H1 (cell line): ENCODE data around the gene PHLDA1. TPM values are rescaled to one million over a fixed set of nuclear protein-coding genes. Genes with fewer than 3 reads are reported as not detected.

Experiments
- BRCA1 ChIP-seq: IDR thresholded peaks from 2 replicates; pipeline ENCODE4 v1.6.1; 2012; ENCODE audit warnings: low read depth, low read length, improper control_type of control experiment
- CBX8 ChIP-seq: fragments of 300-800, 300-1000 bp; sonication (generic); IDR thresholded peaks from 2 replicates; pipeline ENCODE4 v1.7.1; 2016; ENCODE audit warnings: low read depth, low read length, borderline replicate concordance
- CHD1 ChIP-seq: IDR thresholded peaks from 2 replicates; pipeline ENCODE4 v1.6.1; 2012; ENCODE audit warnings: low read depth, low read length, improper control_type of control experiment
- CHD2 ChIP-seq: IDR thresholded peaks from 2 replicates; pipeline ENCODE4 v1.6.1; 2012; ENCODE audit warnings: low read length, improper control_type of control experiment
- EZH2 ChIP-seq: fragments of 200-600 bp; sonication (generic); IDR thresholded peaks from 2 replicates; pipeline ENCODE4 v1.7.1; 2012; ENCODE audit warnings: low read depth, mild to moderate bottlenecking, moderate library complexity, low read length, inconsistent platforms; ENCODE audit not compliant: severe bottlenecking
- GTF2F1 ChIP-seq: IDR thresholded peaks from 2 replicates; pipeline ENCODE4 v1.6.1; 2012; ENCODE audit warnings: low read depth, low read length, improper control_type of control experiment, borderline replicate concordance
- polyA plus RNA-seq, 7 experiments: library from polyadenylated mRNA; depleted of rRNA in 3 of 7; stranded (reverse) in 5 of 7; unstranded in 2 of 7; fragments of >200 nt in 5 of 7; fragments of 200-250 nt in 2 of 7; gene quantifications; 1 replicate in 5 of 7; 2 replicates in 1 of 7; 4 replicates in 1 of 7; pipeline versions ENCODE4 v1.2.1 to v1.2.3, GENCODE V29; 2011 to 2013; ENCODE audit warnings: missing spikeins in 2 of 7, mixed read lengths in 2 of 7
- total RNA-seq: library from RNA; stranded (reverse); fragmentation: NEBNext Ultra II Directional; extraction: Animal tissue kit (Norgen Biotek cat#: 25700); gene quantifications from 2 replicates; pipeline ENCODE4 v1.2.1, GENCODE V29; 2021
- TF ChIP-seq, protein P1 (sequence below): fragments of 300-600 bp; sonication (generic); IDR thresholded peaks from 2 replicates; pipeline ENCODE4 v1.7.1; 2012; ENCODE audit warnings: low read length, moderate library complexity, mild to moderate bottlenecking, inconsistent platforms; ENCODE audit not compliant: insufficient replicate concordance

The PHLDA1 gene
- total and polyA plus RNA-seq, 2 of the 8 experiments (the other 6 are each of a cell fraction or from before 2014, with no cell fraction given), result 18.9 to 19.4 TPM

DNA sequence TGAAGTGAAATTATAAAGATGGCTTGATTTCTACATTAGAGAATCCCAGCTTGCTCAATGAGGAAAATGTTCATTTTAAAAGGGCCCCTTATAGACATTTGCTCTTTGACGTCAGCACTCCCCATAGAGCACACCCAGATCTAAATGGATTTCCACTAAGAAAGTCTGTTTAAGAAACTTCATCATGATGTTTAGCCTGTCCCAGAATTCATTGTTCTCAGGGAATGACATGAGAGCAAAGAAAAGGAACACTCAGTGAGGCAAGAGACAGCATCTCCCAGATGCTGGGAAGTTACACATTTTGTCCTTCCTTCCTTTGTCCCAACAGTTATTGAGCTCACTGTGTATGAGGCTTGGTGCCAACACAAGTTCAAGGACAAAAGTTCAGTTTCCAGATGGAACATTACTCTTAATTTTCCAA is 4.9 kb downstream of the PHLDA1 start (continued):
- no peak for TF ChIP-seq BRCA1
- TF ChIP-seq CHD1, result no peak
- TF ChIP-seq, protein P1, sequence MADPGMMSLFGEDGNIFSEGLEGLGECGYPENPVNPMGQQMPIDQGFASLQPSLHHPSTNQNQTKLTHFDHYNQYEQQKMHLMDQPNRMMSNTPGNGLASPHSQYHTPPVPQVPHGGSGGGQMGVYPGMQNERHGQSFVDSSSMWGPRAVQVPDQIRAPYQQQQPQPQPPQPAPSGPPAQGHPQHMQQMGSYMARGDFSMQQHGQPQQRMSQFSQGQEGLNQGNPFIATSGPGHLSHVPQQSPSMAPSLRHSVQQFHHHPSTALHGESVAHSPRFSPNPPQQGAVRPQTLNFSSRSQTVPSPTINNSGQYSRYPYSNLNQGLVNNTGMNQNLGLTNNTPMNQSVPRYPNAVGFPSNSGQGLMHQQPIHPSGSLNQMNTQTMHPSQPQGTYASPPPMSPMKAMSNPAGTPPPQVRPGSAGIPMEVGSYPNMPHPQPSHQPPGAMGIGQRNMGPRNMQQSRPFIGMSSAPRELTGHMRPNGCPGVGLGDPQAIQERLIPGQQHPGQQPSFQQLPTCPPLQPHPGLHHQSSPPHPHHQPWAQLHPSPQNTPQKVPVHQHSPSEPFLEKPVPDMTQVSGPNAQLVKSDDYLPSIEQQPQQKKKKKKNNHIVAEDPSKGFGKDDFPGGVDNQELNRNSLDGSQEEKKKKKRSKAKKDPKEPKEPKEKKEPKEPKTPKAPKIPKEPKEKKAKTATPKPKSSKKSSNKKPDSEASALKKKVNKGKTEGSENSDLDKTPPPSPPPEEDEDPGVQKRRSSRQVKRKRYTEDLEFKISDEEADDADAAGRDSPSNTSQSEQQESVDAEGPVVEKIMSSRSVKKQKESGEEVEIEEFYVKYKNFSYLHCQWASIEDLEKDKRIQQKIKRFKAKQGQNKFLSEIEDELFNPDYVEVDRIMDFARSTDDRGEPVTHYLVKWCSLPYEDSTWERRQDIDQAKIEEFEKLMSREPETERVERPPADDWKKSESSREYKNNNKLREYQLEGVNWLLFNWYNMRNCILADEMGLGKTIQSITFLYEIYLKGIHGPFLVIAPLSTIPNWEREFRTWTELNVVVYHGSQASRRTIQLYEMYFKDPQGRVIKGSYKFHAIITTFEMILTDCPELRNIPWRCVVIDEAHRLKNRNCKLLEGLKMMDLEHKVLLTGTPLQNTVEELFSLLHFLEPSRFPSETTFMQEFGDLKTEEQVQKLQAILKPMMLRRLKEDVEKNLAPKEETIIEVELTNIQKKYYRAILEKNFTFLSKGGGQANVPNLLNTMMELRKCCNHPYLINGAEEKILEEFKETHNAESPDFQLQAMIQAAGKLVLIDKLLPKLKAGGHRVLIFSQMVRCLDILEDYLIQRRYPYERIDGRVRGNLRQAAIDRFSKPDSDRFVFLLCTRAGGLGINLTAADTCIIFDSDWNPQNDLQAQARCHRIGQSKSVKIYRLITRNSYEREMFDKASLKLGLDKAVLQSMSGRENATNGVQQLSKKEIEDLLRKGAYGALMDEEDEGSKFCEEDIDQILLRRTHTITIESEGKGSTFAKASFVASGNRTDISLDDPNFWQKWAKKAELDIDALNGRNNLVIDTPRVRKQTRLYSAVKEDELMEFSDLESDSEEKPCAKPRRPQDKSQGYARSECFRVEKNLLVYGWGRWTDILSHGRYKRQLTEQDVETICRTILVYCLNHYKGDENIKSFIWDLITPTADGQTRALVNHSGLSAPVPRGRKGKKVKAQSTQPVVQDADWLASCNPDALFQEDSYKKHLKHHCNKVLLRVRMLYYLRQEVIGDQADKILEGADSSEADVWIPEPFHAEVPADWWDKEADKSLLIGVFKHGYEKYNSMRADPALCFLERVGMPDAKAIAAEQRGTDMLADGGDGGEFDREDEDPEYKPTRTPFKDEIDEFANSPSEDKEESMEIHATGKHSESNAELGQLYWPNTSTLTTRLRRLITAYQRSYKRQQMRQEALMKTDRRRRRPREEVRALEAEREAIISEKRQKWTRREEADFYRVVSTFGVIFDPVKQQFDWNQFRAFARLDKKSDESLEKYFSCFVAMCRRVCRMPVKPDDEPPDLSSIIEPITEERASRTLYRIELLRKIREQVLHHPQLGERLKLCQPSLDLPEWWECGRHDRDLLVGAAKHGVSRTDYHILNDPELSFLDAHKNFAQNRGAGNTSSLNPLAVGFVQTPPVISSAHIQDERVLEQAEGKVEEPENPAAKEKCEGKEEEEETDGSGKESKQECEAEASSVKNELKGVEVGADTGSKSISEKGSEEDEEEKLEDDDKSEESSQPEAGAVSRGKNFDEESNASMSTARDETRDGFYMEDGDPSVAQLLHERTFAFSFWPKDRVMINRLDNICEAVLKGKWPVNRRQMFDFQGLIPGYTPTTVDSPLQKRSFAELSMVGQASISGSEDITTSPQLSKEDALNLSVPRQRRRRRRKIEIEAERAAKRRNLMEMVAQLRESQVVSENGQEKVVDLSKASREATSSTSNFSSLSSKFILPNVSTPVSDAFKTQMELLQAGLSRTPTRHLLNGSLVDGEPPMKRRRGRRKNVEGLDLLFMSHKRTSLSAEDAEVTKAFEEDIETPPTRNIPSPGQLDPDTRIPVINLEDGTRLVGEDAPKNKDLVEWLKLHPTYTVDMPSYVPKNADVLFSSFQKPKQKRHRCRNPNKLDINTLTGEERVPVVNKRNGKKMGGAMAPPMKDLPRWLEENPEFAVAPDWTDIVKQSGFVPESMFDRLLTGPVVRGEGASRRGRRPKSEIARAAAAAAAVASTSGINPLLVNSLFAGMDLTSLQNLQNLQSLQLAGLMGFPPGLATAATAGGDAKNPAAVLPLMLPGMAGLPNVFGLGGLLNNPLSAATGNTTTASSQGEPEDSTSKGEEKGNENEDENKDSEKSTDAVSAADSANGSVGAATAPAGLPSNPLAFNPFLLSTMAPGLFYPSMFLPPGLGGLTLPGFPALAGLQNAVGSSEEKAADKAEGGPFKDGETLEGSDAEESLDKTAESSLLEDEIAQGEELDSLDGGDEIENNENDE, result no peak
- TF ChIP-seq GTF2F1, result no peak
- no peak for TF ChIP-seq CBX8
- TF ChIP-seq EZH2, result no peak
- no peak for TF ChIP-seq CHD2
